Measurements from ENCODE around the gene ZNF195. TPM values are rescaled to one million over a fixed set of nuclear protein-coding genes. Genes with fewer than 3 reads are reported as not detected.

ZNF195 gene
- total and polyA plus RNA-seq, 12 donors: 7.9 to 29.5 (median 20.4) TPM

DNA sequence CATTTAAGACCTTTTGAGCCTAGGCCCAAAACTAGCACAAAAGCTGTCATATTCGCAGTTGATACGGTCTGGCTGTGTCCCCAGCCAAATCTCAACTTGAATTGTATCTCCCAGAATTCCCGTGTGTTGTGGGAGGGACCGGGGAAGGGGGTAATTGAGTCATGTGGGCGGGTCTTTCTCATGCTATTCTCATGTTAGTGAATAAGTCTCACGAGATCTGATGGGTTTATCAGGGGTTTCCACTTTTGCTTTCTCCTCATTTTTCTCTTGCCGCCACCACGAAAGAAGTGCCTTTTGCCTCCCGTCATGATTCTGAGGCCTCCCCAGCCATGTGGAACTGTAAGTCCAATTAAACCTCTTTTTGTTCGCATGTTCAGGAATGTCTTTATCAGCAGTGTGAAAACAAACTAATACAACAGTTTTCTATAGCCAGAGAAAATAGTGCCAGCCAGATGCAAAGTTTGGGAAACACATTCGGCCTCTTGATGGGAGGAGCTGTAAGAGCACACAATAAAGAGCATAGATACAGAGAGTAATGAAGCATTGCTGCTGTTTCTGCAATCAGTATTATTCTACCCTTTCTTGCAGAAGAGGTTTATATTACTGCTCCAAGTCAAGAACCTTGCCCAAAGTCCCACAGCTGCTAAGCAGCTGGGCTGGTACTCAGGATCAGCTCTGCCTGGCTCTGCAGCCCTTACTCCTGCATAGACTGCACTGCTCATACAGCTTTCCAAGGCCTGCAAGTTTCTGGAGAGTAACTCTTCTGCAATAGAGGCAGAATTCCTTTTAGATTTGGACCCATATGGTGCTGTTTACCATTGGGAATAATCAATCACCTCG lies 2.0 kb upstream of the ZNF195 start:
- no peak for DNase-seq
- no peaks in the 10 kb centered on the region for H3K36me3 ChIP-seq (replicated peaks in 1 of 2)
- WGBS, 4 donors: 67 to 76% (median 73%) methylated on average over 12 of the region's 12 CpGs
- H3K27me3 ChIP-seq: no peaks in the 10 kb centered on the region
- TF ChIP-seq CTCF (IDR thresholded peaks at IDR 0.05) (no peak), POLR2A (IDR thresholded peaks at IDR 0.05) (no peak)
- no peak overlapping the region for H3K4me3 ChIP-seq
- H3K9me3 ChIP-seq (replicated peaks in 1 of 3): no peaks in the 10 kb centered on the region
- no peak overlapping the region for H3K27ac ChIP-seq
- peaks cover 0 to 7% of the 10 kb centered on the region in 2 donors for H3K4me1 ChIP-seq (replicated peaks in 1 of 2)
- intact Hi-C loops (cut with DNase I): no loop called here

DNA sequence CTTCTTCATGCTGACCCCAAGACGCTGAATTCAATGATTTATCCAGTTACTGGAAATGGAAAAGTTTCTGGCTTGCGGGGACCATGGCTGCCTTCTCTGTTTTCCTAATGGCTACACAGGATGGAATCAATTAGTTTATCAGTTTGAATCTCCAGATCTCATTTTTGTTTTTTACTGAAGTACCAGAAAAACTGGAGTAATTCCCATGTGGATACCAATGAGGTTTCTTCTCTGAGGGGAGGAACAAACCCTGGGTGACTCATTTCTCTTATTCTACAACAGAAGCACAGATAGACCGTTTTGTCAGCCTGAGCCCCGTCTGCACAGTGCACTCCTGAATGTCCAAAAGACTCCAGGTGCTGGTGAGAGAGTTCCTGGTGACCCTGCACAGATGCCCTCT lies 3.4 kb downstream of the ZNF195 start:
- Histone ChIP-seq H3K4me3 (no peak overlapping the region), H3K27ac (no peak overlapping the region), H3K36me3 (replicated peaks in 1 of 2) (peaks cover 0 to 12% of the 10 kb centered on the region in 2 donors), H3K27me3 (no peaks in the 10 kb centered on the region), H3K9me3 (replicated peaks in 1 of 3) (no peaks in the 10 kb centered on the region), H3K4me1 (replicated peaks in 1 of 2) (peaks cover 0 to 7% of the 10 kb centered on the region in 2 donors)
- intact Hi-C loops (cut with DNase I): no loop called here
- WGBS, 4 donors: 83 to 94% (median 92%) methylated on average over 4 of the region's 4 CpGs
- TF ChIP-seq CTCF (IDR thresholded peaks at IDR 0.05) (no peak), POLR2A (IDR thresholded peaks at IDR 0.05) (no peak)
- DNase-seq: no peak

DNA sequence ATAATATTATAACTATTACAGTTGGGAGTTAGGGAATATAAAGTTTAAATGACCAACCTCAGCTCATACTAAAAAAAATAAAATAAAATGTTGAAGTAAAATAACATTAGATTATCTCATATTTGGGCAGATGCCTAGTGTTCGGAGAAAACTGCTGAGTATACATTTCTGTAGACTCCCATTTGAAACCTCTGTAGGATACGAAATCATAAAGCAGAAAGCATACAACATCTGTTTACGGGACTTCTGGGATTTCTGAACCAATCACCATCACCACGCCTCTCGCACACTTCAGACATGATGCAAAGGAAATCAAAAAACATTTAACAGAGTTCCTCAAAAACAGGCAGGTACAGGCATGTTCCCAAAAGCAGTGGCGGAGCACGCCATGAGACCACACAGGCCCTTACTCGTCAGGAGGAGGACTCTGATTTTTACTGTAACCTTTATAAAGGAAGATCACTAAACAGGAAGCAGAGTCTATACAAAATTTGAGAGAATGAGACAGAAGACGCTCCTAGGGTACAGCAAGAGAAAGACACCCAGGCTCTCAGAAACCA lies 8.6 kb downstream of the ZNF195 start:
- no peak for DNase-seq
- peaks cover 0 to 3% (median 0%) of the 10 kb centered on the region in 3 donors for H3K9me3 ChIP-seq (replicated peaks in 1 of 3)
- H3K27ac ChIP-seq: no peak overlapping the region
- intact Hi-C loops (cut with DNase I): no loop called here
- no peaks in the 10 kb centered on the region for H3K4me1 ChIP-seq (replicated peaks in 1 of 2)
- 84 to 94% (median 91%) methylated on average over 9 of the region's 9 CpGs for WGBS, 4 donors
- peaks cover 0 to 52% of the 10 kb centered on the region in 2 donors for H3K36me3 ChIP-seq (replicated peaks in 1 of 2)
- H3K27me3 ChIP-seq: no peaks in the 10 kb centered on the region
- no peak overlapping the region for H3K4me3 ChIP-seq
- no peak for TF ChIP-seq POLR2A (IDR thresholded peaks at IDR 0.05)
- no peak for TF ChIP-seq CTCF (IDR thresholded peaks at IDR 0.05)

- Histone ChIP-seq H3K36me3 (replicated peaks in 1 of 2) (peaks cover 0 to 52% of the 10 kb centered on the region in 2 donors), H3K27me3 (no peaks in the 10 kb centered on the region), H3K4me3 (no peak overlapping the region), H3K9me3 (replicated peaks in 1 of 3) (peaks cover 0 to 3% (median 0%) of the 10 kb centered on the region in 3 donors), H3K27ac (no peak overlapping the region), H3K4me1 (replicated peaks in 1 of 2) (no peaks in the 10 kb centered on the region)
- no peak for TF ChIP-seq POLR2A (IDR thresholded peaks at IDR 0.05)
- TF ChIP-seq CTCF (IDR thresholded peaks at IDR 0.05): no peak
- WGBS, 4 donors: 79 to 94% (median 89%) methylated on average over 6 of the region's 6 CpGs
- DNase-seq: no peak
- intact Hi-C loops (cut with DNase I): no loop called here
These were observed 9.6 kb downstream of the ZNF195 start for GRCh38 chr11:3369366-3369765.
